Hepatocyte (in vitro differentiated cells): ENCODE results near the gene CRABP2. TPM values are rescaled to one million over a fixed set of nuclear protein-coding genes. Genes with fewer than 3 reads are reported as not detected.

Experiments
- DNase-seq: peaks from one replicate; pipeline ENCODE4 v3.0.0-alpha.2; 2016; ENCODE audit warnings: low spot score
- H2AFZ ChIP-seq: fragments of 200-600 bp; sonication (generic); 2 replicates; pipeline ENCODE4 v1.6.0; 2016; ENCODE audit warnings: antibody characterized with exemption, mild to moderate bottlenecking
- H3K27ac ChIP-seq: fragments of 200-600 bp; sonication (generic); 2 replicates; pipeline ENCODE4 v1.5.1; 2016; ENCODE audit warnings: mild to moderate bottlenecking
- H3K27me3 ChIP-seq: fragments of 200-600 bp; sonication (generic); 2 replicates; pipeline ENCODE4 v1.6.1; 2016
- H3K36me3 ChIP-seq: fragments of 200-600 bp; sonication (generic); replicated peaks from 2 replicates; pipeline ENCODE4 v1.5.1; 2016; ENCODE audit warnings: low read depth; ENCODE audit not compliant: insufficient read depth
- H3K4me1 ChIP-seq: fragments of 200-600 bp; sonication (generic); 2 replicates; pipeline ENCODE4 v1.5.1; 2016; ENCODE audit warnings: mild to moderate bottlenecking, moderate library complexity; ENCODE audit not compliant: insufficient read depth
- H3K4me2 ChIP-seq: fragments of 200-600 bp; sonication (generic); 2 replicates; pipeline ENCODE4 v1.6.0; 2016
- H3K4me3 ChIP-seq: fragments of 200-600 bp; sonication (generic); 2 replicates; pipeline ENCODE4 v1.5.1; 2016; ENCODE audit warnings: mild to moderate bottlenecking
- H3K79me2 ChIP-seq: fragments of 200-600 bp; sonication (generic); 2 replicates; pipeline ENCODE4 v1.6.0; 2017; ENCODE audit warnings: mild to moderate bottlenecking
- H3K9me2 ChIP-seq: fragments of 200-600 bp; sonication (generic); replicated peaks from 2 replicates; pipeline ENCODE4 v1.6.0; 2017; ENCODE audit warnings: mild to moderate bottlenecking; ENCODE audit not compliant: insufficient read depth
- H3K9me3 ChIP-seq: fragments of 200-600 bp; sonication (generic); 2 replicates; pipeline ENCODE4 v1.5.1; 2016; ENCODE audit warnings: low read depth, mild to moderate bottlenecking
- H4K20me1 ChIP-seq: fragments of 200-600 bp; sonication (generic); 2 replicates; pipeline ENCODE4 v1.6.0; 2016; ENCODE audit warnings: mild to moderate bottlenecking; ENCODE audit not compliant: insufficient read depth, poor library complexity, severe bottlenecking
- EZH2 ChIP-seq: fragments of 200-600 bp; sonication (generic); IDR thresholded peaks from 2 replicates; pipeline ENCODE4 v1.6.1; 2016; ENCODE audit warnings: antibody characterized with exemption, mild to moderate bottlenecking, borderline replicate concordance
- EZH2phosphoT487 ChIP-seq: fragments of 200-600 bp; sonication (generic); IDR thresholded peaks from one replicate; pipeline ENCODE4 v1.6.1; 2018; ENCODE audit warnings: antibody characterized with exemption, mild to moderate bottlenecking, low read depth, moderate library complexity; ENCODE audit not compliant: unreplicated experiment, severe bottlenecking
- WGBS: methylation state at CpG from one replicate; pipeline ENCODE4 v1.1.6; 2016; ENCODE audit warnings: low lambda C conversion rate; ENCODE audit errors: missing lambda C conversion rate; 5-methylcytosine and 5-hydroxymethylcytosine counted together
- polyA plus RNA-seq: library from polyadenylated mRNA; unstranded; fragments of >200 nt; fragmentation: Nextera tagmentation; extraction: Ambion mirVana; gene quantifications from 2 replicates; pipeline ENCODE4 v1.2.1, GENCODE V29; 2016
- total RNA-seq: library from RNA; depleted of rRNA; stranded (reverse); fragments of >200 nt; gene quantifications from 2 replicates; pipeline ENCODE4 v1.2.3, GENCODE V29; 2014
- TF ChIP-seq, protein P1 (sequence below): fragments of 200-600 bp; sonication (generic); IDR thresholded peaks from 2 replicates; pipeline ENCODE4 v1.5.1; 2016; ENCODE audit warnings: antibody characterized with exemption, mild to moderate bottlenecking; ENCODE audit not compliant: poor library complexity

Gene CRABP2
- total and polyA plus RNA-seq, 2 experiments from 2014 or later, result 93.5 to 171 TPM

DNA sequence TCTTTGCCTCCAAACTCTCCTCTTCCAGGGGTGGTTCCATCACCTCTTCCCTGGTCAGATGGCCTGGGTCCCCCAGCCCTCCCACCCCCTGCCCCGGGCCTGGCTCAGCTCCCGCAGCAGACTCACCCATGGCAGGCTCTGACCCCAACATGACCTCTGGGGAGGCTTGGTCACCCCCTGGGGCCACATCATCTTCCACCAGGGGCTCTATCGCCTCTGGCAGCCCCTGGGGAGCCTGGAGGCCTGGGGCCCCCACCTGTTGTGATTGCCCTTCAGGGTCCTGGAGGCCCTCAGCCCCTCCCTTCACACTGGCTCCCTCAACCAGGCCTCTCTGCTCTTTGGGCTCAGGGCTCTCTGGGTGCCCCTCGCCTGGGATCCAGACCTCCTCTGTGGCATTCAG is 34.6 kb downstream of the CRABP2 start:
- Histone ChIP-seq H3K9me2 (no peaks in the 10 kb centered on the region), H3K27me3 (peaks cover 2% of the 10 kb centered on the region), H3K4me3 (no peak overlapping the region), H3K79me2 (no peaks in the 10 kb centered on the region), H4K20me1 (no peaks in the 10 kb centered on the region), H2AFZ (no peak overlapping the region), H3K4me2 (no peak overlapping the region), H3K36me3 (no peaks in the 10 kb centered on the region), H3K27ac (no peak overlapping the region), H3K9me3 (no peaks in the 10 kb centered on the region), H3K4me1 (peaks cover 35% of the 10 kb centered on the region)
- WGBS, result 100% methylated on average over 1 of the region's 4 CpGs
- TF ChIP-seq EZH2phosphoT487 (no peak), EZH2 (no peak)
- TF ChIP-seq, protein P1, sequence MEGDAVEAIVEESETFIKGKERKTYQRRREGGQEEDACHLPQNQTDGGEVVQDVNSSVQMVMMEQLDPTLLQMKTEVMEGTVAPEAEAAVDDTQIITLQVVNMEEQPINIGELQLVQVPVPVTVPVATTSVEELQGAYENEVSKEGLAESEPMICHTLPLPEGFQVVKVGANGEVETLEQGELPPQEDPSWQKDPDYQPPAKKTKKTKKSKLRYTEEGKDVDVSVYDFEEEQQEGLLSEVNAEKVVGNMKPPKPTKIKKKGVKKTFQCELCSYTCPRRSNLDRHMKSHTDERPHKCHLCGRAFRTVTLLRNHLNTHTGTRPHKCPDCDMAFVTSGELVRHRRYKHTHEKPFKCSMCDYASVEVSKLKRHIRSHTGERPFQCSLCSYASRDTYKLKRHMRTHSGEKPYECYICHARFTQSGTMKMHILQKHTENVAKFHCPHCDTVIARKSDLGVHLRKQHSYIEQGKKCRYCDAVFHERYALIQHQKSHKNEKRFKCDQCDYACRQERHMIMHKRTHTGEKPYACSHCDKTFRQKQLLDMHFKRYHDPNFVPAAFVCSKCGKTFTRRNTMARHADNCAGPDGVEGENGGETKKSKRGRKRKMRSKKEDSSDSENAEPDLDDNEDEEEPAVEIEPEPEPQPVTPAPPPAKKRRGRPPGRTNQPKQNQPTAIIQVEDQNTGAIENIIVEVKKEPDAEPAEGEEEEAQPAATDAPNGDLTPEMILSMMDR, result no peak
- no peak for DNase-seq

DNA sequence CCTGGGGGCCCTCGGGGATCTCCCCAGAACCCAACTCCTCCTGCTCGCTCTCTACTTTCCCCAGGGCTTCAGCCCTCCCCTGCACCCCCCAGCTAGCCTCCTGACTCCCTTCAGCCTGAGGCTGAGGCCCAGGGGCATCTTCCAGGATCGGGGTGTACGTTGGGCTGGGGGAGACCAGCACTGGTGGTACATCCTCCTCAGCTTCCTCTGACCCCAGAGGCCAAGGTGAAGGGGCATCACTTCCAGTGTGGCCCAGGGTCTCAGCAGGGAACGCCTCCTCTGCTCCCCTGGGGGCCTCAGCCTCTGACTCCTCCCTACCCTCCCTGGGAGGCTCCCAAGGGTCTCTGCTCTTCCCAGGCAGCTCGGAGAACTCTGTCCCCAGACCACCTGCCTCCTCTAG is 35.0 kb downstream of the CRABP2 start:
- no peaks in the 10 kb centered on the region for H3K36me3 ChIP-seq
- H3K4me3 ChIP-seq, result no peak overlapping the region
- no peaks in the 10 kb centered on the region for H4K20me1 ChIP-seq
- WGBS, result 89% methylated on average over 5 of the region's 6 CpGs
- H3K79me2 ChIP-seq, result no peaks in the 10 kb centered on the region
- no peak for DNase-seq
- H2AFZ ChIP-seq, result no peak overlapping the region
- no peaks in the 10 kb centered on the region for H3K9me2 ChIP-seq
- peaks cover 35% of the 10 kb centered on the region for H3K4me1 ChIP-seq
- no peaks in the 10 kb centered on the region for H3K9me3 ChIP-seq
- H3K4me2 ChIP-seq, result no peak overlapping the region
- no peak for TF ChIP-seq EZH2
- no peak for TF ChIP-seq EZH2phosphoT487
- TF ChIP-seq, protein P1, result no peak
- no peak overlapping the region for H3K27ac ChIP-seq
- no peaks in the 10 kb centered on the region for H3K27me3 ChIP-seq

DNA sequence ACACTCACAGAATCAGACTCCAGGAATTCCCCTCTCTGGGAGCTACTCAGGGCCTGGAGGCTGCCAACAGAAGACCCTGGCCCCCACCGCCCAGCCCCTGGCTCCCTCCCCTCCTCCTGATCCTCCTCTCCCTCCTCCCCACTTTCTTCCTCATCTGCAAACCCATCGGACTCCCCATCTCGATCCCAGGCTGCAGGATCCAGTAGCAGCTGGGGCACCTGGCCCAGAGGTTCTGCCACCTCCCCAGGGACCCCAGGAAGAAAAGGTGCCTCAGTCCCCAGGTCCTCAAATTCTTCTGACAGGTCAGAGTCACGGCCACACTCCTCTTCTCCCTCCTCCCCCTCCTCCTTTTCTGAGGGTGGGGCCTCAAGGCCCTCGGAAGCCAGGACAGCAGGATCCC is 35.6 kb downstream of the CRABP2 start:
- H3K4me3 ChIP-seq, result no peak overlapping the region
- no peaks in the 10 kb centered on the region for H3K27me3 ChIP-seq
- H3K4me1 ChIP-seq, result peaks cover 39% of the 10 kb centered on the region
- no peaks in the 10 kb centered on the region for H3K9me2 ChIP-seq
- H3K79me2 ChIP-seq, result no peaks in the 10 kb centered on the region
- no peak overlapping the region for H3K27ac ChIP-seq
- H3K4me2 ChIP-seq, result no peak overlapping the region
- H3K36me3 ChIP-seq, result no peaks in the 10 kb centered on the region
- no peak overlapping the region for H2AFZ ChIP-seq
- H4K20me1 ChIP-seq, result no peaks in the 10 kb centered on the region
- 82% methylated on average over 4 of the region's 5 CpGs for WGBS
- H3K9me3 ChIP-seq, result no peaks in the 10 kb centered on the region
- no peak for TF ChIP-seq EZH2phosphoT487
- TF ChIP-seq EZH2, result no peak
- TF ChIP-seq, protein P1, result no peak
- DNase-seq, result no peak
